ENCODE results near the gene HIP1.
"Not testable (repeated sequence)": the region's sequence is repeated elsewhere in the genome, so short reads cannot be mapped to it uniquely, and the experiment has no call there.

The HIP1 gene

GRCh38 chr7:75686551-75686950, 52.2 kb downstream of the HIP1 start:
- DNase-seq (ENCODE audit: low spot score) = no peak

GRCh38 chr7:75682052-75682451, 56.7 kb downstream of the HIP1 start:
- DNase-seq (ENCODE audit: low spot score) = not testable (repeated sequence)

GRCh38 chr7:75679060-75679459, 59.7 kb downstream of the HIP1 start:
- DNase-seq (ENCODE audit: low spot score) = no peak

GRCh38 chr7:75669579-75669978, 69.2 kb downstream of the HIP1 start:
- no peak for DNase-seq (ENCODE audit: low spot score)

- no peak for DNase-seq (ENCODE audit: low spot score)
Observed at GRCh38 chr7:75667938-75668337, 70.8 kb downstream of the HIP1 start.

- DNase-seq (ENCODE audit: low spot score) = no peak
Observed at GRCh38 chr7:75663302-75663907, 75.3 kb downstream of the HIP1 start.

DNA sequence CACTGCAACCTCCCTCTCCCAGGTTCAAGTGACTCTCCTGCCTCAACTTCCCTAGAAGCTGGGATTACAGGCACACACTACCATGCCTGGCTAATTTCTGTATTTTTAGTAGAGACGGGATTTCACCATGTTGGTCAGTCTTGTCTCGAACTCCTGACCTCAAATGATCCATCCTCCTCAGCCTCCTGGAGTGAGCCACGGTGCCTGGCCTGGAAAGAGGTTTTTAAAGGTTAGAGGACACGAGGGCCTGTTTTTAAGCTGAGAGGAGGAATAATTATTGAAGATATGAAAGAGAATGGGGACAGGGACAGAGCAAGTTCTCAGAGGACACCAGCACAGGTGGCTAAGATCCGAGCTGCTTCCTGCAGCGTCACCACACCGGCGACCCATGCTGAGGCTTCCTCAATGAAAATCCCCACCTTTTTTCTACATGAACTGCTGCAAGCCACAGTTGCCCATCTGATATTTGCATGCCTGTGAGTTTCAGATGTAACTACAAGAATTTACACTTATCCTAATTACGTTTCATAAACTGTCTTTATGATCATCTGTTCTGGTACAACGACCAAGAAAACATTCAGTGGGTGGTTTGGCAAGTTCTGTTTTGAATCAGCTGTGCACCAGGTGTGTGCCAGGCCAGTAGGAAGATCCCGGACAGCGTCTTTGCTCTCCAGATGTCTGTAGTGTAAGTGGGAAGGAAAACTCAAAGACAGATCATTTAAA, 76.0 kb downstream of the HIP1 start:
- DNase-seq (ENCODE audit: low spot score) = no peak

DNA sequence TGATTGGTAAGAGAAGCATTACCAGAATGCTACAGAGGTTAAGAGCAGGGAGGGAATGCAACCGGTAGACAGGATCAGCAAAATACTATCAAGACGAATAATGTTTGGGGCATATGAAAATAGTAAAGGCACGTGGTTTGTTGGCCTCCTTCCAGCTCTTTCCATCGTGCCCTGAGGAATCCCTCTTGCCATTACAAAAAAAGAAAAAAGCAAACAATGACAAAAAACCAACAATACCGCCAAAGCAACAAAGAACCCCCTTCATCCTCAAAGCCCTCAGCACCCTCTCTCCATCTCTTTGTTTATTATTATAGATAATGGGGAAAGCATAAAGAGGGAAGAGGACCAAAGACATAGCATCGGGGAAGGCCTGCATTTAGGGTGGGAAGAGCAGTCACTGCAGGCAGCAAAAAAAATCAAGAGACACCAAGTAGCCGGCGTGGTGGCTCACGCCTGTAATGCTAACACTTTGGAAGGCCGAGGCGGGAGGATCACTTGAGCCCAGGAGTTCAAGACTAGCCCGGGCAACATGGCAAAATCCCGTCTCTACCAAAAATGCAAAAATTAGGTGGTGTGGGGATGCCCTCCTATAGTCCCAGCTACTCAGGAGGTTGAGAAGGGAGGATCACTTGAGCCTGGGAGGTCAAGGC, 78.0 kb downstream of the HIP1 start:
- no peak for DNase-seq (ENCODE audit: low spot score)

GRCh38 chr7:75658802-75659201, 79.9 kb downstream of the HIP1 start:
- no peak for DNase-seq (ENCODE audit: low spot score)

- DNase-seq (ENCODE audit: low spot score) = no peak
Observed at GRCh38 chr7:75658369-75658768, 80.4 kb downstream of the HIP1 start.

DNA sequence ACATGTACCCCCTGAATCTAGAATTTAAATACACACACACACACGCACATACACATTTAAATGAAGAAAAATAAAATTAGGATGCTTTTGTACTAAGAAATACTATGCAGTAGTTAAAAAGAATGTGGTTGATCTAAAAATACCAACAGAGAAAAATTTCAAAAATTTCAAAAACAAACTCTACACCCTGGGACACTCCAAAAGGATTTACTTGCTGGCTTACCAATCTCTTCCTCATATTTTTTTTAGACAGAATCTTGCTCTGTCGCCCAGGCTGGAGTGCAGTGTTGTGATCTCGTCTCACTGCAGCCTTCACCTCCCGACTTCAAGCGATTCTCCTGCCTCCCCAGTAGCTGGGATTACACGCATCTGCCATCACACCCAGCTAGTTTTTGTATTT, 80.9 kb downstream of the HIP1 start:
- DNase-seq (ENCODE audit: low spot score) = no peak

DNA sequence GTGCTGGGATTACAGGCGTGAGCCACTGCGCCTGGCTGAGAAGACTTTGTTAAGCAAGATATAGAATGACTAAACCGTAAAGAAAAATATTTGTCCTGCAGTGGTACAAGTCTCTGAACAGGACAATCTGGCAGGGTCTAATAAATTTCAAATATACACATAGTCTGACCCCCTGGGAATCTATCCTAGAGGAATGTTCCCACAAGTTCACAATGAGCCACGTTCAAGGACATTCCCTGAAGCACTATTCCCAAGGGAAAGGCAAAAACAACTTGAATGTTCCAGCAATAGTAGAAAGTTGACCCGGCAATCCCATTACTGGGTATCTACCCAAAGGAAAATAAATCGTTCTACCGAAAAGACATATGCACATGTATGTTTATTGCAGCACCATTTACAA, 82.0 kb downstream of the HIP1 start:
- no peak for DNase-seq (ENCODE audit: low spot score)

DNA sequence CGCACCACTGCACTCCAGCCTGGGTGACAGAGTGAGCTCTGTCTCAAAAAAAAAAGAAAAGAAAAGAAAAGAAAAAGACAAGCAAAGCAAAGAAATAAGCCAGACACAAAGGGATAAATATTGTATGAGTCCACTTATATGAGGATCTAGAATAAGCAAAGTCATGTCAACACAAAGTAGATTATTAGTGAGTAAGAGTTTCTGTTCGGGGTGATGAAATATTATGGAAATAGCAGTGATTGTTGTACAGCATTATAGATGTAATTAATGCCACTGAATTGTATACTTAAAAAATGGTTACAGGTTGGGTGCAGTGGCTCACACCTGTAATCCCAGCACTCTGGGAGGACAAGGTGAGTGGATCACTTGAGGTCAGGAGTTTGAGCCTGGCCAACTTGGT, 83.2 kb downstream of the HIP1 start:
- DNase-seq (ENCODE audit: low spot score) = no peak

DNA sequence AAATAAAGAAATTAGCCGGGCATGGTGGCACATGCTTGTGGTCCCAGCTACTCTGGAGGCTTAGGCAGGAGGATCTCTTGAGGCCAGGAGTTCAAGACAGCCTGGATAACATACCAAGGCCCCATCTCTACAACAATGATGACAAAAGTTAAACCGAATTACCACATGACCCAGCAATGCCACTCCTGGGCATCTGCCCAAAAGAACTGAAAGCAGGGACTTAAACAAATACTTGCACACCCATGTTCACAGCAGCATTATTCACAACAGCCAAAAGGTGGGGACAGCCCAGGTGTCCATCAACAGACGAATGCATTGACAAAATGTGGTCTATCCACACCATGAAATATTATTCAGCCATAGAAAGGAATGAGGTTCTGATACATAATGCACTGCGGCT, 83.9 kb downstream of the HIP1 start:
- DNase-seq (ENCODE audit: low spot score) = no peak

- DNase-seq (ENCODE audit: low spot score) = no peak
Observed at GRCh38 chr7:75653651-75654050, 85.1 kb downstream of the HIP1 start.

DNA sequence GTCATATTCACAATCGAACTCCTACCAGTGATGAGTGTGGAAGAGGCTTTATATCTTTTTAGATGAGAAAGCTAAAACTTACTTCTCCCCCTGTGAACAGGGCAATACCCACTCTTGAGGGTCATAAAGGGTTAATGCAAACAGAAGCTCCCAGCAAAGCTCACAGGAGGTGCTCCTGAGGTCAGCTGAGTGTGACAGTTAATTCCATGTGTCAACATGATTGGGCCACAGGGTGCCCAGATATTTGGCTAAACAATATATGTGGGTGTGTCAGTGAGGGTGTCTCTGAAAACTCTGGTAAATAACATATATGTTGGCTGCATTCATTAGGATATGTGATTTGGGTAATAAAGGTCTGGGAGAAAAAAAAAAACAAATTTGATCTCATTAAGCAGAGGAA, 86.0 kb downstream of the HIP1 start:
- DNase-seq (ENCODE audit: low spot score) = no peak

GRCh38 chr7:75650681-75651080, 88.1 kb downstream of the HIP1 start:
- DNase-seq (ENCODE audit: low spot score) = no peak

DNA sequence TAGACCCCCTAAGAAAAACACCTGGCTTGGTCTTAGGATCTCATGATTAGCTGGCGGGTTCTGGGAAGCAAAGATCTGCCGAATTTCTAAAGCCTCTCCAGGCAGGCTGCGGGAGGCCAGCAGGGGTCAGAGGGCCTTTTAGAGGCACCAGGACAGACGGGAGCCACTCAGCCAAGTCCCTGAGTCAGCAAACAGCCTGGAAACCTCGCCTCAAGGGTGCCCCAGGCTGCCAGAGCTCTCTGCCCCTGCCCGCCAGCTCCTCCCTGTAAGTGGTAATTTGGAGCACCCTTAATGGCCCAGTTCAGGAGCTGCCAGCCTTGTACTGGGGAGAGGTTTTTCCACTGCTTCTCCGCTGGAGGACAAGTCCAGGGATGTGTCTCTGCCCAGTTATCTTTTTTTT, 88.7 kb downstream of the HIP1 start:
- no peak for DNase-seq (ENCODE audit: low spot score)

GRCh38 chr7:75649462-75649861, 89.3 kb downstream of the HIP1 start:
- DNase-seq (ENCODE audit: low spot score) = no peak

GRCh38 chr7:75647709-75648438, 90.9 kb downstream of the HIP1 start:
- DNase-seq (ENCODE audit: low spot score) = no peak

- no peak for DNase-seq (ENCODE audit: low spot score)
Observed at GRCh38 chr7:75646571-75647102, 92.1 kb downstream of the HIP1 start.

GRCh38 chr7:75645570-75645969, 93.2 kb downstream of the HIP1 start:
- DNase-seq (ENCODE audit: low spot score) = no peak

- DNase-seq (ENCODE audit: low spot score) = no peak
Observed at GRCh38 chr7:75644589-75644988, 94.2 kb downstream of the HIP1 start.
